ENCODE measurements around the gene PRELP. TPM values are rescaled to one million over a fixed set of nuclear protein-coding genes. Genes with fewer than 3 reads are reported as not detected.
"Not testable (repeated sequence)": the region's sequence is repeated elsewhere in the genome, so short reads cannot be mapped to it uniquely, and the experiment has no call there.

Gene PRELP
- total RNA-seq, 2 experiments from 2014 or later, result not detected

DNA sequence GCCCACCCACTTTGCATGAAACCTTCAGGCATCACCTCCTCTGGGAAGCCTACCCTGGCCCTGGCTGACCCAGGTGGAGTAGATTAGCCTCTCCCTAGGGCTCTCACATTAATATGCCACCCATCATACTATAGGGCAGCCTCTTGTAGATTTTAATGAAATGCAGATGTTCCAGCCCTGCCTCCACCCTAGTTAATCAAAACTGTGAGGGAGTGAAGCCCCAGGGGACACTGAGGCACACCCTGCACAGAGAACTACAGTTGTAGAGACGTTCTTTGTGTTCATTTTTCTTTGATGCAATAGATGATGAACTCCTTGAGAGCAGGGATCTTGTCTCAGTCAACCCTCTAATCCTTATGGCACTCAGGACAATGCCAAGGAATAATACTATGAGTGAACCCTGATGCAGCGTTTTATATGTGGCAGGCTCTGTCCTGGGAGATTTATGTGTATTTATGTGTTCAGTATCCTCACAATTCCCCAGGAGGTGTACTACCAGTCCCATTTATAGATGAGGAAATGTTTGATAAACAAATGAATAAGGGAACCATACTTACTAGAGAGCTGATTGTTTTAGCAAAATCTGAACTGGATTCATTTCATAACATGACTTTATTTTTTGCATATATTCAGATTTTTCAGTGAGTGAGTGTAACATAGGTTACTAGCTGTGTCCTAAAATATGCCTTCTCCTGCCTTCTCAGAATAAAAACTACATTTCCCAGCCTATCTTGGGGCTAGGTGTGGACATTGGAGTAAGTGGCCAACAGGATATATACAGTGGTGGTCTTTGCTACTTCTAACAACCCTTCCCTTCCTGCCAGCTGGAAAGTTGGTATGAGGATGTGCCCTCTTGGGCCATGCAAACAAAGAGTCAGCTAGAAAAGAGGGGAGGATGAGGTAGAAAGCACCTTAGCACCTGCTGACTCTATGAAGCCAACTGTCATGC is 23.5 kb upstream of the PRELP start:
- ChIA-PET POLR2A (no interaction called here), CTCF (no interaction called here)

DNA sequence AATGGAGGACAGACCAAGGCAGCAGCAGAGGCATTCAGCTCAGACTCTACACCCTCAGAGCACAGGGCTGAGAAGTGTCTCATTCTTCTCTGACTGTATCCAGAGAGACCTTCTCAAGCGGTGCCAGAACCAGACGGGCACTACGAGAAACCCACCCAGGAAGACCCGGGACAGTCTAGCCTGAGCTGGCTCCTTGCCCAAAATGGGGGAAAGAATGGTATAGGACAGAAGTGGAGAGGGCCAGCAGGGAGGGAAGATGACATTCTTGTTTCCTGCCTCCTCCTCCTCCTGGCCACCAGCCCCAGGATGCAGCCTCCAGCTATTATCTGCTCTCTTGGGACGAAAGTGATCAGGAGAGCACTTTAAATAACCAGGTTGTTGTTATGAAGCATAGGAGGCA is 22.6 kb upstream of the PRELP start:
- ChIA-PET POLR2A (no interaction called here), CTCF (no interaction called here)

DNA sequence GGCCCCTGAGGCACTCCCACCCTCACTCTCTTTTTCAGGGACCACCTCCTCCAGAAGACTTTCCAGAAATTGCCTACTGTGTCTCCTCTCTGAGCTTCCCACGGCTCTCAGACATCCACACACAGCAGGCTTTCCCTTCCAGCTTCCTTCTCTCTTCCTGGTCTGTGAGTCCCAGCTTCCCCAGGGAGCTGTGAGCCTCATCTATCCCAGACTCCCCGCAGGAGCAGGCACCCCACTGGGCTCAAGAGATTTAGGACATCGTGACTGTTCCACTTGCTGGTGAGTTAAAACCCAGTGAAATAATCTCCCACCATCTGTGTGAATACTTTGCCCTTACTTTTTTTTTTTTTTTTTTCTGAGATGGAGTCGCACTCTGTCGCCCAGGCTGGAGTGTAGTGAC is 22.0 kb upstream of the PRELP start:
- CTCF ChIA-PET, result no interaction called here
- POLR2A ChIA-PET, result no interaction called here

DNA sequence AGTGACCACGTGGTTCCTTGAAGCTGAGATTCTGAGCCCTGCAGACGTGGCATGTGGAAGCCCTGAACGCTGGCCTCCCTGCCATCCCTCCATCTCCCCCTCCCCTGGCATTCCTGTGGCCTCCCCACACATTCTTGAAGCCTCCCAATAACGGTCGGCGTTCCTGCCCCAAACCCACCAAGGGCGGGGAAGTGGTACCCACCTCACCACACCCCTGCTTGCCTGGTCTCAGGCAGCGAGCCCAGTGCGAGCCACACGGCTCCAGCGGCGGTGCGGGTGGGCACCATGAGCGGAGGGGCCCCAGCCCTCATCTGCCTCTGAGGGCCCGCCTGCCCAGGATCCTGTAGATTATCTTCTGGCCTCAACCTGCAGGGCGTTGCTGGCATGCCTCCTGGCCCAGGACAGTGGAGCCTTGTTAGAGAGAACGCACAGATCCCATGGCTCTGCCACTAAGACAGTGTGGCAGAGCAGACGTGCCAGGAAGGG is 20.6 kb upstream of the PRELP start:
- ChIA-PET POLR2A (no interaction called here), CTCF (no interaction called here)

DNA sequence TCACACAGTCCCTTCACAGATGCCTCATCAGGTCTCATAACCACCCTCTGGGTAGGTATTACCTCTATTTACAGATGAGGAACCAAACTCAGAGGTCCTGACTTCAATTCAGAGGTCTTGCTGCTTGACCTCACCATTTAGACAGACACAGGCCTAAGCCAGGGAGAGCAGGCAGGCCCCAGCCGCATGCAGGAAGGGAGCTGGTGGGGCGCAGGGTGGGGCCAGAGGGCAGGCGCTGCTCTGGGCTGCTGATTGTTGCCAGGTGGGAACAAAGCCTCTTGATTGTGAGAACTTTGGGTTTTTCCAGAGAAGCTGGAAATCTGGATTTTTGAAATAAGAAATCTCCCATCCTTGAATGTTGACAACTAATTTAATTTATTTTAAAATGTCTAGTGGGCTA is 19.9 kb upstream of the PRELP start:
- ChIA-PET POLR2A (no interaction called here), CTCF (no interaction called here)

DNA sequence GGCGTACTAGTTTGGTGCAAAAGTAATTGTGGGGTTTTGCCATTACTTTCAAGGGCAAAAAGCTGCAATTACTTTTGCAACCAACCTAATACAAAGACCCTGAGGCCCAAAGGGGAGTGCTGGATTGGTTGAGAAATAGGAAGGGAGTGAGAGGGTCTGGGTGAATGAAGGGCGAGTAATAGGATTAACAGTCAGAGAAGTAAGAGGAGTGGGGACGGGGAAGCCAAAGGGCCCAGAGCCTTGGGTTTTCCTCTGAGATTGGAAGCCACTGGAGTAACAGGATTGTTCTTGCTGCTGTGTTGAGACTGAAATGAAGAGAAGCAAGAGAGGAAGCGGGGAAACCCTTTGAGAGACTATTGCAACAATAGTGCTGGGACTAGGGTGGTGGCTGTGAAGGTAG is 19.0 kb upstream of the PRELP start:
- ChIA-PET POLR2A (no interaction called here), CTCF (no interaction called here)

DNA sequence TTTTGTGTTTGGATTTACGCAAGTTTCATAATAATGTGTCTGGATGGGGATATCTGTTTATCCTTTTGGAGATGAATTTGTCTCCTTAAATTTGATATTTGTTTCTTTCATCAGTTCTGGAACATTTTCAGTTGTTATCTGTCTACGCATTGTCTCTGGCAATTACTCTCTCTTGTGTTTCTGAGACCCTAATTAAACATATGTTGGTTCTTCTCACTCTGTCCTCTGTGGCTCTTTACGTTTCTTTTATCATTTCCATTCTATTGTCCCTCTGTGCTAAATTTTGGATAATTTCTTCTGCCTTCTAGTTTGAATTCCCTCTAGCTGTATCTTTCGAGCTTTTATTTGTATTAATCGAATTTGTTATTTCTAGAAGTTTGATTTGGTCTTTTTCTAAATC is 17.5 kb upstream of the PRELP start:
- POLR2A ChIA-PET, result no interaction called here
- CTCF ChIA-PET, result no interaction called here

DNA sequence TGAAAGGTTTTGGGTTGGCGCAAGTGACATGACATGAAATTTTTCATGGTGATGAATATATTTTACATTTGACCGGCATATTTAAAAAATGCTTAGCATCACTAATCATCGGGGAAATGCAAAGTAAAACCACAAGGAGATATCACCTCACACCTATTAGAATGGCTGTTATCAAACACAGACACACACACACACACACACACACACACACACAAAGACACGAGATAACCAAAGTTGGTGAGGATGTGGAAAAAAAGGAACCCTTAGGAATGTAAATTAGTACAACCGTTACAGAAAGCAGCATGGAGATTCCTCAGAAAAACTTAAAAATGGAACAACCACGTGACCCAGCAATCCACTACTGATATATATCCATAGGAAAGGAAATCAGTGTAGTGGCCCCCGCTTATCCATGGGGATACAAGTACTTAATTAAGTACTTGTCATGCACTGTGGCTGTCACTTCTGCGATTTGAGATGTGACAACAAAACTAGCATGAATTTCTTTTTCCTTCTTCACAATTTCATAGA is 15.9 kb upstream of the PRELP start:
- ChIA-PET POLR2A (no interaction called here), CTCF (no interaction called here)

DNA sequence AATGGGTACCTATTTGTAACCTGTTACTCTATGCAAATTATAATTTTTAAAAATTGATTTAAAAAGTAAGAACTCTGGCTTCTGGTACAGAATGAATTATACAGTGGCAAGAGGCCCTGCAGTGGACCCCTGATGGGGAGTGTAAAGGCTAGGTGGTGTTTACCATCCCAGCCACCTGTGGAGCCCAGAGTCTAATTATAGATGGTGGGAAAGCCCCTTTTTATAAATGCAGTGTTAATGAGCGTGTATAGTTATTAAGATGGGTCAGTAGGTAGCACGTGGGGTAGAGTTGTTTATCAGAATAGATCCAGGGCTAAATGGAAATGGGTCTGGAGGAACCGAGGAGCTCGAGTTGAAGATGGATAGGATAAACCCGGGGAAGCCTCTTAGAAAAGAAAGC is 13.9 kb upstream of the PRELP start:
- CTCF ChIA-PET, result interaction anchor here (1.6 kb wide), 1 partner anchor 120 kb away, joined by 3 read pairs; no protein-coding TSS in a partner anchor

DNA sequence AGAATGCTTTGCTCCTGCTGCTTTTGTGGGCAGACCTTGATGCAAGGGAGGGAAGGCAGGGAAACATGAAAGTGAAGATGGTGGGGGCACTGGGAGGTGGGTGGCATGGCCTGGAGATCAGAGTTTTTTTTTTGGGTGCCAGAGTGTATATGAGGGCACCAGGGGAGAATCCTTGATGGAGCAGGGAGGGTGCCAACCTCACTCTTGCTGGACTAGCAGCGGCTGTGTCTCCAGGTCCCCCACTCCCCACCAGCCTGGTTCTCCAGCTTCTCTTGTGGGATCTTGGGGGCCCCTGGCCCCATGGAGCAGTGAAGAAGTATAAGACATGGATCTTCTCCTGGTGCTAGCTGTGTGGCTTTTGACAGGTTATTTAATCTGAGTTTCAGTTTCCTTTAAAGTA is 13.5 kb upstream of the PRELP start:
- CTCF ChIA-PET, result interaction anchor here (1.6 kb wide), 1 partner anchor 120 kb away, joined by 3 read pairs; no protein-coding TSS in a partner anchor
- POLR2A ChIA-PET, result no interaction called here

More for the DNA sequence above, 13.9 kb upstream of the PRELP start:
- POLR2A ChIA-PET, result no interaction called here

DNA sequence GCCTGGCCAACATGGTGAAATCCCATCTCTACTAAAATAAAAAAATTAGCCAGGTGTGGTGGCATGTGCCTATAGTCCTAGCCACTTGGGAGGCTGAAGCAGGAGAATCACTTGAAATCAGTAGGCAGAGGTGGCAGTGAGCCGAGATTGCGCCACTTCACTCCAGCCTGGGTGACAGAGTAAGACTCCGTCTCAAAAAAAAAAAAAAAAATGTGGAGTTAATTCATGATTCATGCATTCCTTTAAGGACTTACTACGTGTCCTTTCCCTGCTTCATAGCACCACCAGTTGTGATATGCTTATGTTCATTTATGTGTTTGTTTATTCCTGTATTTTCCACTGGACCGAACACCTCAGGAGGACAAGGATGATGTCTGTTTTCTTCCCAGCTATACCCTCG is 12.7 kb upstream of the PRELP start:
- POLR2A ChIA-PET, result no interaction called here
- CTCF ChIA-PET, result no interaction called here

DNA sequence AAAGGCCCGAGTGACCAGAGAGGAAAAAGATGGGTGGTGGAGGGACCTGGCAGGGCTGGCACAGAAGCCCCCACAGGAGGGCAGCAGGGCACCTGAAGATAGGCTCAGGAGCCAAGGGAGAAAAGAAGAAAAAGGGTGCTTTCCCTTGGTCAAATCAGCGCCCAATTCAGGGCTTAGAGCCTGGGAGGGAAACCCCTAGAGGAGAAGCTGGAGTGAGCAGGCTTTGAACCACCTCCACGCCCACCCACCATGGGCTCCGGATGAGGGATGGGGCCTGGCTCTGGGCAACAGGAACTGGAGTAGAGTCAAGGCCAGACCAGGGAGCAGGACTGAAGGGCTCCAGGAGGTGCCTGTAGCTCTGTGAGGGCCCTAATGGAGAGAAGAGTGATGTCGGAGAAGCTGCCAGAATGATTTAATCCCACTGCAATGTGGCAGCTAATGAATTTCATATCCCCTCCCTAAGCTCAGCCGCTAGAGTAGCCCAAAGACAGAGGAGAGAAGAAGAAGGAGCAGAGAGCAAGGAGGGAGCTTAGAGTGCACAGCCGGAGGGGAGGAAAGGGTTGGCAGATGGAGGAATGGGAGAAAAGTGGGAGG is 12.0 kb upstream of the PRELP start:
- ChIA-PET CTCF (interaction anchor here (0.6 kb wide), 1 partner anchor 309 kb away, joined by 3 read pairs; no protein-coding TSS in a partner anchor), POLR2A (no interaction called here)

DNA sequence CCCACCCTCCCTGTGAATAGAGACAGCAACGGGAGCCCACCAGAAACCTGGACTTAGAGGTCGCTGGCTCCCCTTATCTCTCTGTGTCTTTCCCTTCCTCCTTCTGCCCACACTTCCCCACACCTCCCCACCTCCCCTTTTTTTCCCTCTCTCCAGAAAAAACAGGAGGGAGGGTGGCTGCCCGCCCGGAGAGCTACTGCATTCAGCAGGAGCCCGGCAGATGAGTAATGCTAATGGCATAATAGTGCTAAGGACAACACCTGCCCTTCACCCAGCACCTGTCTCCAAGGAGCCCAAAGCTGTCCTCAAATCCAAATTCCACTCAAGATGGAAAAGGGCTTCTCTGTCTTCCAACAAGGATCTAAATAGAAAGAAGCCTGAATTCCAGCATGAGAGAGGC is 11.4 kb upstream of the PRELP start:
- ChIA-PET POLR2A (no interaction called here), CTCF (no interaction called here)

DNA sequence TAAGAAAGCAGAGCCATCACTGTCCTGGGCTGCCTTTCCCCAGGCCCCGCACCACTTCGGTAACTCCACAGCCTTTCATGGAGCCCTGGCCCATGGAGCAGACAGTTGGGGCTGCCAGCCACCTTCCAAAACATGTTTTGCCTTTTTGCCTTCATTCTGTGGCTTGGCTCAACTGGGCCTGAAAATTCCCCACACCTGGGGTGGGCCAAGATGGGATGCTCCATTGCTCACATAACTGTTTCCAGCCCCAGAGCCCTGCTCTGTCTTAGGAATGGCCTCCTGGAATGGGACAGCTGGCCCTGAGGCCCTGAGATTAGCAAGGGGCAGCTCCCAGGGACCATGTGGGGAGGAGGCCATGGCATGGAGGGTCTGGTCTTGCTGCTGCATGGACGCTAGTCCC is 10.9 kb upstream of the PRELP start:
- CTCF ChIA-PET, result no interaction called here
- POLR2A ChIA-PET, result no interaction called here

DNA sequence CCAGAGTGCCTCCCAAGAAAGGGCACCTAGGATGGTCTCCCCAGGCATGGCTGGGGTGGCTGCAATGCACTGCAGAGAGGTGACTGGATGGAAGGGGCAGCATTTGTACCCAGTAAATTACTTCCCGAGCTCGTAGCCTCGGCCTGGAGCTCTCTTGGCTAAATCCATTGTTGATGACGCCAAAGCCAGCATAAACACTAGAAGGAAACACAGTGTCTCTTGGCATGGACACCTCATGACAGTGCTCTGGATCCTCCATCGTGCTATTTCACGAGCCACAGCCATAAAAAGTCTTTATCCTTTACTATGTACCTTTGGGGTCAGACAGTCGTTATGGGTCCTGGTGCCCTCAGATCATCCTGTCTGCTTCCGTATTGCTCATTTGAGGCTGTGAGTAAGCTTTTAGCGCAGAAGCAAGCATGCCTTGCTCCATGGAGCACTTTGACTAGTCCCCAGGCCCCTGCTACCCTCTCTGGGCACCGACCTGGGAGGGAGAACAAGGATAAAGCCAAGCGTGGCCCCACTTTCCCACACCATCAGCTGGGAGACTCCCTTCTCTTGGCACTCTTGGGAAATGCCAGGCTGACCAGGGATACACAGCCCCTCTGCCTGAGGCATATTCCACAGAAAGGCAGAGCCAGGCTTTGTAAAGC is 10.3 kb upstream of the PRELP start:
- ChIA-PET CTCF (interaction anchor here (0.6 kb wide), 1 partner anchor 128 kb away, joined by 4 read pairs; no protein-coding TSS in a partner anchor), POLR2A (no interaction called here)

DNA sequence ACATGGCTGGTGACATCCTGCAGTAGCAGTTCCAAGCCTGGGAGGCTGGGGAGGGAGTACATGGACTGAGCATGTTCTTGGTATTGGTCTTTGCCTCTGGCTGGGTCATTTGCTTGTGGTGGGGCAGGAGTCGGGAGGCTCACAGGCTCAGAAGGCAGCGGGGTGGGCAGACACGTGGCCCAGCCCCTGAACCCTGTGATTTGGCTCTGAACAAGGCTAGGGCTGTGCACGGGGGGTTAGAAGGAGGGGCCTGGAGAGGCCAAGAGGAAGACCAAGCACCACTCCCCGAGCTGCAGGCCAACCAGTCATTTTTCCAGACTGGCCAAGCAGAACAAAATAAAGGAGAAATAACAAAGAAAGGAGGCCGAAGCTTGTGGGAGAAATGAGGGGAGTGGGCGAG is 9.7 kb upstream of the PRELP start:
- POLR2A ChIA-PET, result no interaction called here
- CTCF ChIA-PET, result interaction anchor here (1.0 to 1.2 kb wide), 2 partner anchors 125 to 199 kb away, joined by 3 to 4 read pairs; no protein-coding TSS in a partner anchor

DNA sequence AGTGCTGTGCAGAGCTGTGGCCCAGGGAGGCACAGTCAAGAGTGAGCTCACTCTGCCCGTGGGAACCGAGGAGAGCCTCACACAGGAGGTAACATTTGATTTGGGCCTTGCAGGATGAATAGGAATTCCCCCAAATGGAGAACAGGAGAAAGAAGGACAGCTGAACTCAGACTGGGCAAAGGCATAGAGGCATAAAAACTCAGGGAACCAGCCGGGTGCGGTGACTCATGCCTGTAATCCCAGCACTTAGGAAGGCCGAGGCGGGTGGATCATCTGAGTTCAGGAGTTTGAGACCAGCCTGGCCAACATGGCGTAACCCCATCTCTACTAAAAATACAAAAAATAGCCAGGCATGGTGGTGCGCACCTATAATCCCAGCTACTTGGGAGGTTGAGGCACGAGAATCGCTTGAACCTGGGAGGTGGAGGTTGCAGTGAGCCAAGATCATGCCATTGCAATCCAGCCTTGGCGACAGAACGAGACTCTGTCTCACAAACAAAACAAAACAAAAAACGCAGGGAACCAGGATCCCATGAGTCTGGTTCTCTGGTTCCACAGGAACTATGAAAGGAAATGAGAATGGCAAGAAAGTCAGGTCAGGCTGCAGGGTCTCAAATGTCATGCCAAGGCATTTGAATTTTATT is 8.6 kb upstream of the PRELP start:
- POLR2A ChIA-PET, result not testable (repeated sequence)
- CTCF ChIA-PET, result interaction anchor here (1.0 to 1.2 kb wide), 2 partner anchors 126 to 200 kb away, joined by 3 to 4 read pairs; no protein-coding TSS in a partner anchor

DNA sequence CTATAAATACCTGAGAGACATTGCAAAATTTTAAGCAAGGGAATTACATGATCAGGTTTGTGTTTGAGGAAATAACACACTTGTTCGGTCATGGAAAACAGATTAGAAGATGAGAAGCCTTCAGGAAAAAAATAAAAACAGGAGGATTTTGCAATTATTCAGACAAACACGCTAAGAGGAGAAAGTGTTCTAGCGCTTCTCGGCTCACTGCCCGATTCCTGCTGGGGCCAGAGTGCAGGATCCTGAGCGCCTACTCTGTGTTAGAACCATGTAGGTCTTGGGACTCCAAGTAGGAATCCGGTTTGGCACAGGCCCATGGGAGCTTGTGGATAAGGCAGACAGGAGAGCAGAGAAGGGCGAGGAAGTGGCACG is 8.1 kb upstream of the PRELP start:
- ChIA-PET POLR2A (no interaction called here), CTCF (no interaction called here)

DNA sequence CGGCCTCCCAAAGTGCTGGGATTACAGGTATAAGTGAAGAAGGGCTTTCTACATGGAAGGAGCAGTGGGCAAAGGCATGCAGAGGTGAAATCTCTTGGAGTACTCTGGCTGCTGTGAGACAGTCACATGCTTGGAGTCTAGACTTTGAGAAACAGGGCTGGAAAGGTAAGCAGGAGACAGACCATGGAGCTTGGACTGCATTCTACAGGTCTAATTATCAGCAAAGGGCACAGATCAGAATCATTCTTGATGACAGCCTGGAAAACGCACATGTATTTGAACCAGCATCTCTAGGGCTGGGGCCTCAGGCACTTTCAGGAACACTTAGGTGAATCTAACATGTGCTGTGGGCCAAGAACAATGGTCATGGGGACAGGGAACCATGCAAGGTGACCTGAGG is 7.3 kb upstream of the PRELP start:
- CTCF ChIA-PET, result no interaction called here
- POLR2A ChIA-PET, result no interaction called here

DNA sequence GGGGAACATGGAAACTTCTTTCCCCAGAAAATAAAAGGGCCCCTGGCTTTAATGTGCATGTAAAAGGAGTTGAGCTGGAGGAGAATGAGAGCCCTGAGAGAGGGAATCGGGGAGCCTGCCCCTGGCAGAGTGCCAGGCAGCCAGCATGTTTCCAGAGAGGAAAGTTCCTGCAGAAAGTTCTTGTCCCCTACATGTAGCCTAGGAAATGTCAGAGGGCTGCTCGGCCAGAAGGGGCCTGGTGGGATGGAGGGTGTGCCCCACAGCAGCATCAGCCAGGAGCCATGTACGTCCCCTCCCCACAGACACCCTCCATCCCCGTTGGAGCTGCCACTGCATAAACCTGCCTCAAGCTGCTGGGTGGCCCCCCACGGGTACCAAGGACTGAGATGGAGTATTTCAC is 5.4 kb upstream of the PRELP start:
- CTCF ChIA-PET, result interaction anchor here (0.6 kb wide), 1 partner anchor 202 kb away, joined by 6 read pairs; no protein-coding TSS in a partner anchor
- POLR2A ChIA-PET, result no interaction called here

All from activated CD8-positive, alpha-beta memory T cell treated with anti-CD3 and anti-CD28 coated beads for 36 hours (primary cell).